ENCODE data around the gene SYT12. TPM values are rescaled to one million over a fixed set of nuclear protein-coding genes. Genes with fewer than 3 reads are reported as not detected.

SYT12 gene
- total and polyA plus RNA-seq, 9 of the 15 experiments (the other 6 are each of a cell fraction or from before 2014, with no cell fraction given): 0.03 to 0.11 (median 0.03) TPM; not detected in 4

DNA sequence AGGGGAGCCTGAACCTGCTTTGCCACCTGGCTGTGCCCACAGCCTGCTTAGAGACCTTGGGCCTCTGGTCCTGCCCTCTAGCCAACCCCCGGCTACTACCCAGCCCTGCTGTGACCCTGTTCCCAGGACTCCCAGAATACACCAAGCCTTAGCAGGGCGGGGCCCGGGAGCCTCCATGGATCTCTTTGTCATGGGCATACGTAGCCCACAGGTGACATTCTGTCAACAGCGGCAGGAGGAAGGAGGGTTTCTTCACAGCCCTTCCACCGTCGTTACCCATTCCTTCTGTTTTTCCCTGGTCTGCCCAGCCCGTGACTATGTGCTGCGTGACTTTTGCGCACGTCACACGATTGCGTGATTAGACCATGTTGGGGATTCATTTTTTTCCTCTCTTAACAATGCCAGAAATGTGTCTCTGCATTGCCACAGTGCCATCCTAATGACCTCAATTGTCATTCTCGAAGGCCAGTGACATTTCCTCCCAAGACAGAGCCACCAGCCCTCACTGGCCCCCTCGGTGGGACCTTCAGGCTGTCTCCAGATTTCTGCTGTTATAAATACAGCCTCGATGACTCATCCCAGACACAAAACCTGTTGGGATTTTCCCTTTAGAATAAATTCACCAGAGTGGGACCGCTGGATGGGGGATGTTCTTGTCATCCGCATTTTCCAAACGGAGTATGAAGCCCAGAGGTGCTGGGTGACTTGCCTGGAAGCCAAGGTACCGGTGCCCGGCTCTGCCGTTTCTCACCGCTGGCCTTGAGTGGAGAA, 9.0 kb downstream of the SYT12 start:
- intact Hi-C loops (cut with micrococcal nuclease) (no loop called here), in situ Hi-C loops (cut with MboI) (no loop called here)
- H3K9me1 ChIP-seq (ENCODE audit: control insufficient read depth, insufficient read depth, low read length): no peaks in the 10 kb centered on the region
- peak; percentile 38; the same call in 1 of the 2 replicates for TF ChIP-seq FOSL1 (tag; conservative IDR thresholded peaks at IDR 0.05)
- TF ChIP-seq, protein P1, sequence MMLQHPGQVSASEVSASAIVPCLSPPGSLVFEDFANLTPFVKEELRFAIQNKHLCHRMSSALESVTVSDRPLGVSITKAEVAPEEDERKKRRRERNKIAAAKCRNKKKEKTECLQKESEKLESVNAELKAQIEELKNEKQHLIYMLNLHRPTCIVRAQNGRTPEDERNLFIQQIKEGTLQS (IDR thresholded peaks at IDR 0.05): peak; percentile 75
- TF ChIP-seq, protein P1 (CRISPR knock-in tag; conservative IDR thresholded peaks at IDR 0.05): no peak
- TF ChIP-seq, protein P2, sequence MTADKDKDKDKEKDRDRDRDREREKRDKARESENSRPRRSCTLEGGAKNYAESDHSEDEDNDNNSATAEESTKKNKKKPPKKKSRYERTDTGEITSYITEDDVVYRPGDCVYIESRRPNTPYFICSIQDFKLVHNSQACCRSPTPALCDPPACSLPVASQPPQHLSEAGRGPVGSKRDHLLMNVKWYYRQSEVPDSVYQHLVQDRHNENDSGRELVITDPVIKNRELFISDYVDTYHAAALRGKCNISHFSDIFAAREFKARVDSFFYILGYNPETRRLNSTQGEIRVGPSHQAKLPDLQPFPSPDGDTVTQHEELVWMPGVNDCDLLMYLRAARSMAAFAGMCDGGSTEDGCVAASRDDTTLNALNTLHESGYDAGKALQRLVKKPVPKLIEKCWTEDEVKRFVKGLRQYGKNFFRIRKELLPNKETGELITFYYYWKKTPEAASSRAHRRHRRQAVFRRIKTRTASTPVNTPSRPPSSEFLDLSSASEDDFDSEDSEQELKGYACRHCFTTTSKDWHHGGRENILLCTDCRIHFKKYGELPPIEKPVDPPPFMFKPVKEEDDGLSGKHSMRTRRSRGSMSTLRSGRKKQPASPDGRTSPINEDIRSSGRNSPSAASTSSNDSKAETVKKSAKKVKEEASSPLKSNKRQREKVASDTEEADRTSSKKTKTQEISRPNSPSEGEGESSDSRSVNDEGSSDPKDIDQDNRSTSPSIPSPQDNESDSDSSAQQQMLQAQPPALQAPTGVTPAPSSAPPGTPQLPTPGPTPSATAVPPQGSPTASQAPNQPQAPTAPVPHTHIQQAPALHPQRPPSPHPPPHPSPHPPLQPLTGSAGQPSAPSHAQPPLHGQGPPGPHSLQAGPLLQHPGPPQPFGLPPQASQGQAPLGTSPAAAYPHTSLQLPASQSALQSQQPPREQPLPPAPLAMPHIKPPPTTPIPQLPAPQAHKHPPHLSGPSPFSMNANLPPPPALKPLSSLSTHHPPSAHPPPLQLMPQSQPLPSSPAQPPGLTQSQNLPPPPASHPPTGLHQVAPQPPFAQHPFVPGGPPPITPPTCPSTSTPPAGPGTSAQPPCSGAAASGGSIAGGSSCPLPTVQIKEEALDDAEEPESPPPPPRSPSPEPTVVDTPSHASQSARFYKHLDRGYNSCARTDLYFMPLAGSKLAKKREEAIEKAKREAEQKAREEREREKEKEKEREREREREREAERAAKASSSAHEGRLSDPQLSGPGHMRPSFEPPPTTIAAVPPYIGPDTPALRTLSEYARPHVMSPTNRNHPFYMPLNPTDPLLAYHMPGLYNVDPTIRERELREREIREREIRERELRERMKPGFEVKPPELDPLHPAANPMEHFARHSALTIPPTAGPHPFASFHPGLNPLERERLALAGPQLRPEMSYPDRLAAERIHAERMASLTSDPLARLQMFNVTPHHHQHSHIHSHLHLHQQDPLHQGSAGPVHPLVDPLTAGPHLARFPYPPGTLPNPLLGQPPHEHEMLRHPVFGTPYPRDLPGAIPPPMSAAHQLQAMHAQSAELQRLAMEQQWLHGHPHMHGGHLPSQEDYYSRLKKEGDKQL (CRISPR knock-in tag; IDR thresholded peaks at IDR 0.05; ENCODE audit: borderline replicate concordance): no peak
- no peaks in the 10 kb centered on the region for H3K9me3 ChIP-seq (replicated peaks; ENCODE audit: control insufficient read depth, insufficient read depth, low read depth, low read length)
- no peaks in the 10 kb centered on the region for H3K79me2 ChIP-seq (ENCODE audit: control insufficient read depth, insufficient read depth, low read length)
- no peak overlapping the region for H2AFZ ChIP-seq (ENCODE audit: low read depth, low read length)
- 25% methylated on average over 23 of the region's 23 CpGs for WGBS (ENCODE audit: insufficient coverage, low coverage, missing lambda C conversion rate)
- H3K4me1 ChIP-seq (replicated peaks in 1 of 2; ENCODE audit: control insufficient read depth in 2 of 2, insufficient read depth in 2 of 2, low read length in 2 of 2): peaks cover 0 to 8% of the 10 kb centered on the region in 2 experiments; a peak in 3 of 5 replicates
- ATAC-seq: no peak
- no peak for DNase-seq (ENCODE audit: extremely low read depth in 1 of 4, low spot score in 3 of 4)
- no peak for FAIRE-seq
- no peak overlapping the region for H3K9ac ChIP-seq (ENCODE audit: insufficient read depth in 1 of 2, low read depth in 2 of 2, low read length in 2 of 2)
- POLR2A ChIA-PET: interaction anchor here (1.5 kb wide), 1 partner anchor 15 kb away, joined by 4 read pairs; no protein-coding TSS in a partner anchor
- no peak overlapping the region for H3K4me2 ChIP-seq (ENCODE audit: insufficient read depth, low read length)
- peaks cover 4% of the 10 kb centered on the region for H4K20me1 ChIP-seq (replicated peaks; ENCODE audit: control insufficient read depth, insufficient read depth, low read length)
- no peak overlapping the region for H3K27ac ChIP-seq (ENCODE audit: extremely low read depth, low read depth, low read length)
- H3K27me3 ChIP-seq (ENCODE audit: control insufficient read depth in 2 of 2, insufficient read depth in 2 of 2, low read length in 2 of 2): peaks cover 26 to 60% of the 10 kb centered on the region in 2 experiments
- no peak overlapping the region for H3K4me3 ChIP-seq
- CTCF ChIA-PET (ENCODE audit: low intra/inter-chr PET ratio): no interaction called here
- BruUV-seq (replicated peaks): no TSS peak
- no peaks in the 10 kb centered on the region for H3K36me3 ChIP-seq (ENCODE audit: control insufficient read depth, insufficient read depth, low read length)

Measured in K562 (cell line).